GM12891 (cell line): ENCODE measurements around the gene DUSP2.

Experiments
- DNase-seq: peaks from one replicate; pipeline ENCODE4 v3.0.0; 2011; ENCODE audit warnings: low spot score; ENCODE audit not compliant: insufficient read length
- FAIRE-seq: peaks from 2 replicates; lab custom pipeline; 2011; peaks lifted over from hg19 to GRCh38; lab: Jason Lieb, UNC
- PAX5 ChIP-seq: IDR thresholded peaks from 2 replicates; pipeline ENCODE4 v1.6.1; 2011; ENCODE audit warnings: low read length, moderate library complexity, mild to moderate bottlenecking; ENCODE audit not compliant: insufficient read depth, severe bottlenecking
- POLR2A ChIP-seq: IDR thresholded peaks from 2 replicates; pipeline ENCODE4 v1.6.1; 2011; ENCODE audit warnings: low read depth, low read length, control low read depth
- POLR2AphosphoS5 ChIP-seq: IDR thresholded peaks from 2 replicates; pipeline ENCODE4 v1.6.1; 2011; ENCODE audit warnings: low read depth, low read length, control low read depth
- POU2F2 ChIP-seq: IDR thresholded peaks from 2 replicates; pipeline ENCODE4 v1.6.1; 2011; ENCODE audit warnings: low read depth, mild to moderate bottlenecking, control low read depth, low read length, moderate library complexity
- SPI1 ChIP-seq: IDR thresholded peaks from 2 replicates; pipeline ENCODE4 v1.6.1; 2011; ENCODE audit warnings: low read depth, low read length, control low read depth
- TAF1 ChIP-seq: IDR thresholded peaks from 2 replicates; pipeline ENCODE4 v1.6.1; 2011; ENCODE audit warnings: low read depth, low read length, control low read depth

DUSP2 gene

GRCh38 chr2:96109931-96110511 is 35.2 kb downstream of the DUSP2 start:
- DNase-seq (no peak), FAIRE-seq (no peak)
- TF ChIP-seq SPI1, result no peak
- TF ChIP-seq POLR2A, result no peak
- no peak for TF ChIP-seq PAX5
- TF ChIP-seq TAF1, result no peak
- TF ChIP-seq POU2F2, result no peak
- no peak for TF ChIP-seq POLR2AphosphoS5

- FAIRE-seq, result no peak
- no peak for TF ChIP-seq PAX5
- no peak for TF ChIP-seq POLR2AphosphoS5
- no peak for TF ChIP-seq POLR2A
- TF ChIP-seq POU2F2, result no peak
- no peak for TF ChIP-seq SPI1
- no peak for TF ChIP-seq TAF1
Observed at GRCh38 chr2:96109361-96109680, 35.9 kb downstream of the DUSP2 start.

GRCh38 chr2:96108541-96109360 is 36.5 kb downstream of the DUSP2 start:
- no peak for DNase-seq
- no peak for FAIRE-seq
- no peak for TF ChIP-seq PAX5
- TF ChIP-seq TAF1, result no peak
- no peak for TF ChIP-seq POLR2AphosphoS5
- no peak for TF ChIP-seq POU2F2
- no peak for TF ChIP-seq SPI1
- no peak for TF ChIP-seq POLR2A

More at GRCh38 chr2:96109361-96109680, 35.9 kb downstream of the DUSP2 start:
- DNase-seq, result no peak

DNA sequence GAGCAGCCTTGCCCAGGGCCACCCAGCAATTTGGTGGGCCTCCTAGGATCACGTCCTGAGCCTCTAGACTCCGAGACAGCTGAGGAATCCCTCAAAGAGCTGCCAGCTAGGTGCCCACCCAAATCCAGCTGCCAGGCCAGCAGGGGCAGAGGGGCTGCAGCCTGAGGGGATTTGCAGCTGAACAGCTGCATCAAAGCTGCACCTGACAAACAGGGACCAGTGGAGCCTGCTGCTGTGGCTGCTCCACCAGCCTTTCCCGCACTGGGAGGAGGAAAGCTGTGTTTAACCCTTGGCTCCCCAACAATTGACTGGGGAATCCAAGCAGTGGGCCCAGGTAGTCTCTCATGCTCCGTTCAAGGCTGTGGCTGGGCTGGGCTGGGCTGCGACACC is 37.1 kb downstream of the DUSP2 start:
- no peak for DNase-seq
- no peak for FAIRE-seq
- TF ChIP-seq POU2F2 (no peak), POLR2AphosphoS5 (no peak), SPI1 (no peak), POLR2A (no peak), PAX5 (no peak), TAF1 (no peak)

DNA sequence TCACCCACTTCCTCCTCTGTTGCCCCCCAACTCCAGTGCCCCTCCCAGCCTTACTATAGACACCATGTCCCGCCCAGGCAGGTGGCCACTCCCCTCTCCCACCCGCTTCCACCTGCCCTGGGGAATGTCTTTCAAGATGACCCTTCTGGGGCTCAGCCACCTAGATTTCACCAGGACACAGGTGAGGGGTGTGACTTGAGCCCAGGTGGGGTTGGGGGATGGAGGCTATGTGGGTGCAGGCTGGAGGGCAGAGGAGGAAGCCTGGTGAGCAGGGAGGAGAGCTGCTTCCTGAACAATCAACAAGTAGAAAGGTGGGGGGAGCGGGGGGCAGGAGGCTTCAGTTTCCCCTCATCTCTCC is 37.6 kb downstream of the DUSP2 start:
- TF ChIP-seq PAX5 (no peak), POLR2A (no peak), POLR2AphosphoS5 (no peak), SPI1 (no peak), TAF1 (no peak), POU2F2 (no peak)
- DNase-seq (no peak), FAIRE-seq (no peak)

- TF ChIP-seq PAX5 (no peak), POLR2AphosphoS5 (no peak), TAF1 (no peak), POU2F2 (no peak), SPI1 (no peak), POLR2A (no peak)
- FAIRE-seq, result no peak
- DNase-seq, result no peak
Observed at GRCh38 chr2:96106991-96107707, 38.1 kb downstream of the DUSP2 start.

GRCh38 chr2:96105994-96106715 is 39.1 kb downstream of the DUSP2 start:
- FAIRE-seq, result no peak
- TF ChIP-seq POLR2AphosphoS5 (no peak), POLR2A (no peak), POU2F2 (no peak), SPI1 (no peak), TAF1 (no peak), PAX5 (no peak)
- no peak for DNase-seq

DNA sequence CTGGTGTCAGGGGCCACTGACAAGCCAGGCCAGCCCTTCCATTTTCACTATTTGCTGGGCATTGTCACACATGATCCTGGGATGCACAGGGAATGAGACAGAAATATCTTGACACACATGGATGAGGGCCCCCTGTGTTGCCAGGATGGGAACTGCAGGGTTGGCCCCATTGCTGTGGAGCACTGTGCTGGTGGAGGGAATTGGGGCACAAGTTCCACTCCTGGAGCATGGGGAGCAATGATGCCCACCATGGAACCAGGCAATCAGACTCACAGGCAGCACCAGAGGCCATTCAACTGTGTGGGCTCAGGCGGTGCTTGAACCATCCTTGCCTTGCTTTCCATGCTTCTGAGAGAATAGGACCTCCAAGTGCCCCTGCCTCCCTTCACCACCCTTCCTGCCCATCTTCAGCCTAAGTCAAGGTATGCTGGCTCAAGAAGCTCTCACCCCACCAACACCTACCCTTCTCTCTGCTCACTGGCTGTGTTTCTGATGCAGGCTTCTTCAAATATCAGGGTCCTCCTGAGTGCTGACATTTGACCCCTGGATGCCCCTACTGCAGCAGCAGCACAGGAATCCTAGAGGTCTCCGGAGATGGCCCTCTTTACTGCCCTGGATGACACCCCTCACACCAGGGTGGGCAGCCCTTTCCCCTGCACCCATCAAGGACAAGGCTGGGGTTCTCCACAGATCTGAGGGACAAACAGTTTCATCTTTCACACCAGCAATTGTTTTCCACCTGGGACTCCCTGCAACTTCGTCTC is 39.9 kb downstream of the DUSP2 start:
- DNase-seq (no peak), FAIRE-seq (no peak)
- TF ChIP-seq POLR2A (no peak), TAF1 (no peak), POLR2AphosphoS5 (no peak), PAX5 (no peak), POU2F2 (no peak), SPI1 (no peak)
